ENCODE results near the gene B4GALT6. TPM values are rescaled to one million over a fixed set of nuclear protein-coding genes. Genes with fewer than 3 reads are reported as not detected.

B4GALT6 gene
- total RNA-seq, 1 experiment from 2014 or later: 0.97 TPM

GRCh38 chr18:31585991-31586390 lies 98.4 kb downstream of the B4GALT6 start:
- Histone ChIP-seq H3K4me2 (ENCODE audit: low read depth, low read length, poor library complexity, severe bottlenecking) (no peak overlapping the region), H3K36me3 (ENCODE audit: insufficient read depth, low read length) (no peaks in the 10 kb centered on the region), H4K20me1 (ENCODE audit: insufficient read depth, low read depth, low read length) (no peaks in the 10 kb centered on the region), H3K79me2 (ENCODE audit: low read length) (no peaks in the 10 kb centered on the region), H3K4me1 (ENCODE audit: low read length) (peaks cover 9% of the 10 kb centered on the region), H3K27ac (ENCODE audit: low read length) (no peak overlapping the region), H2AFZ (ENCODE audit: low read length) (no peak overlapping the region), H3K9me2 (replicated peaks; ENCODE audit: insufficient read depth, low read length) (no peaks in the 10 kb centered on the region), H3K4me3 (ENCODE audit: low read length) (no peak overlapping the region), H3K9ac (ENCODE audit: low read length) (no peak overlapping the region), H3K9me3 (ENCODE audit: low read length) (no peaks in the 10 kb centered on the region), H3K27me3 (ENCODE audit: low read length) (no peaks in the 10 kb centered on the region)
- no peak for DNase-seq

- no peaks in the 10 kb centered on the region for H3K4me1 ChIP-seq (ENCODE audit: low read length)
- no peak overlapping the region for H3K4me3 ChIP-seq (ENCODE audit: low read length)
- H2AFZ ChIP-seq (ENCODE audit: low read length): no peak overlapping the region
- DNase-seq: no peak
- no peaks in the 10 kb centered on the region for H3K36me3 ChIP-seq (ENCODE audit: insufficient read depth, low read length)
- H4K20me1 ChIP-seq (ENCODE audit: insufficient read depth, low read depth, low read length): no peaks in the 10 kb centered on the region
- H3K79me2 ChIP-seq (ENCODE audit: low read length): no peaks in the 10 kb centered on the region
- H3K9me2 ChIP-seq (replicated peaks; ENCODE audit: insufficient read depth, low read length): no peaks in the 10 kb centered on the region
- H3K9ac ChIP-seq (ENCODE audit: low read length): no peak overlapping the region
- H3K4me2 ChIP-seq (ENCODE audit: low read depth, low read length, poor library complexity, severe bottlenecking): no peak overlapping the region
- H3K27me3 ChIP-seq (ENCODE audit: low read length): no peaks in the 10 kb centered on the region
- H3K27ac ChIP-seq (ENCODE audit: low read length): no peak overlapping the region
- no peaks in the 10 kb centered on the region for H3K9me3 ChIP-seq (ENCODE audit: low read length)
These were observed 101.1 kb downstream of the B4GALT6 start for GRCh38 chr18:31583185-31583854.

- H2AFZ ChIP-seq (ENCODE audit: low read length): no peak overlapping the region
- H3K4me3 ChIP-seq (ENCODE audit: low read length): no peak overlapping the region
- H3K79me2 ChIP-seq (ENCODE audit: low read length): no peaks in the 10 kb centered on the region
- H3K9me2 ChIP-seq (replicated peaks; ENCODE audit: insufficient read depth, low read length): no peaks in the 10 kb centered on the region
- DNase-seq: no peak
- no peaks in the 10 kb centered on the region for H3K36me3 ChIP-seq (ENCODE audit: insufficient read depth, low read length)
- H3K4me1 ChIP-seq (ENCODE audit: low read length): peaks cover 10% of the 10 kb centered on the region
- no peak overlapping the region for H3K9ac ChIP-seq (ENCODE audit: low read length)
- H3K27me3 ChIP-seq (ENCODE audit: low read length): no peaks in the 10 kb centered on the region
- H3K27ac ChIP-seq (ENCODE audit: low read length): no peak overlapping the region
- no peaks in the 10 kb centered on the region for H3K9me3 ChIP-seq (ENCODE audit: low read length)
- H4K20me1 ChIP-seq (ENCODE audit: insufficient read depth, low read depth, low read length): no peaks in the 10 kb centered on the region
- no peak overlapping the region for H3K4me2 ChIP-seq (ENCODE audit: low read depth, low read length, poor library complexity, severe bottlenecking)
These were observed 102.7 kb downstream of the B4GALT6 start for GRCh38 chr18:31581498-31582197.

GRCh38 chr18:31579375-31579774 lies 105.0 kb downstream of the B4GALT6 start:
- Histone ChIP-seq H3K9me2 (replicated peaks; ENCODE audit: insufficient read depth, low read length) (no peaks in the 10 kb centered on the region), H3K4me3 (ENCODE audit: low read length) (no peak overlapping the region), H2AFZ (ENCODE audit: low read length) (no peak overlapping the region), H3K9ac (ENCODE audit: low read length) (no peak overlapping the region), H3K27ac (ENCODE audit: low read length) (no peak overlapping the region), H3K4me2 (ENCODE audit: low read depth, low read length, poor library complexity, severe bottlenecking) (no peak overlapping the region), H3K27me3 (ENCODE audit: low read length) (no peaks in the 10 kb centered on the region), H3K79me2 (ENCODE audit: low read length) (no peaks in the 10 kb centered on the region), H3K9me3 (ENCODE audit: low read length) (no peaks in the 10 kb centered on the region), H3K4me1 (ENCODE audit: low read length) (peaks cover 24% of the 10 kb centered on the region), H4K20me1 (ENCODE audit: insufficient read depth, low read depth, low read length) (no peaks in the 10 kb centered on the region), H3K36me3 (ENCODE audit: insufficient read depth, low read length) (no peaks in the 10 kb centered on the region)
- no peak for DNase-seq

- Histone ChIP-seq H3K4me3 (ENCODE audit: low read length) (no peak overlapping the region), H3K9ac (ENCODE audit: low read length) (no peak overlapping the region), H3K9me3 (ENCODE audit: low read length) (no peaks in the 10 kb centered on the region), H3K27me3 (ENCODE audit: low read length) (no peaks in the 10 kb centered on the region), H4K20me1 (ENCODE audit: insufficient read depth, low read depth, low read length) (no peaks in the 10 kb centered on the region), H3K36me3 (ENCODE audit: insufficient read depth, low read length) (no peaks in the 10 kb centered on the region), H3K79me2 (ENCODE audit: low read length) (no peaks in the 10 kb centered on the region), H3K27ac (ENCODE audit: low read length) (no peak overlapping the region), H3K9me2 (replicated peaks; ENCODE audit: insufficient read depth, low read length) (no peaks in the 10 kb centered on the region), H3K4me1 (ENCODE audit: low read length) (peaks cover 24% of the 10 kb centered on the region), H3K4me2 (ENCODE audit: low read depth, low read length, poor library complexity, severe bottlenecking) (no peak overlapping the region), H2AFZ (ENCODE audit: low read length) (no peak overlapping the region)
- DNase-seq: no peak
These were observed 106.3 kb downstream of the B4GALT6 start for GRCh38 chr18:31578126-31578525.

- DNase-seq: peak; percentile 52
- H3K27me3 ChIP-seq (ENCODE audit: low read length): no peaks in the 10 kb centered on the region
- H3K4me3 ChIP-seq (ENCODE audit: low read length): no peak overlapping the region
These were observed 107.2 kb downstream of the B4GALT6 start for GRCh38 chr18:31577195-31577594.

GRCh38 chr18:31576670-31577069 lies 107.7 kb downstream of the B4GALT6 start:
- Histone ChIP-seq H3K4me2 (ENCODE audit: low read depth, low read length, poor library complexity, severe bottlenecking) (peak overlapping the region; percentile 9), H4K20me1 (ENCODE audit: insufficient read depth, low read depth, low read length) (no peaks in the 10 kb centered on the region), H2AFZ (ENCODE audit: low read length) (no peak overlapping the region), H3K9me2 (replicated peaks; ENCODE audit: insufficient read depth, low read length) (no peaks in the 10 kb centered on the region), H3K9me3 (ENCODE audit: low read length) (no peaks in the 10 kb centered on the region), H3K4me3 (ENCODE audit: low read length) (no peak overlapping the region), H3K9ac (ENCODE audit: low read length) (no peak overlapping the region), H3K27me3 (ENCODE audit: low read length) (no peaks in the 10 kb centered on the region), H3K79me2 (ENCODE audit: low read length) (no peaks in the 10 kb centered on the region), H3K36me3 (ENCODE audit: insufficient read depth, low read length) (no peaks in the 10 kb centered on the region), H3K4me1 (ENCODE audit: low read length) (peaks cover 24% of the 10 kb centered on the region), H3K27ac (ENCODE audit: low read length) (peak overlapping the region; percentile 71)
- DNase-seq: peak; percentile 58

More at GRCh38 chr18:31577195-31577594, 107.2 kb downstream of the B4GALT6 start:
- Histone ChIP-seq H2AFZ (ENCODE audit: low read length) (no peak overlapping the region), H3K9me3 (ENCODE audit: low read length) (no peaks in the 10 kb centered on the region), H3K4me1 (ENCODE audit: low read length) (peaks cover 24% of the 10 kb centered on the region), H3K27ac (ENCODE audit: low read length) (peak overlapping the region; percentile 71), H3K9me2 (replicated peaks; ENCODE audit: insufficient read depth, low read length) (no peaks in the 10 kb centered on the region), H3K4me2 (ENCODE audit: low read depth, low read length, poor library complexity, severe bottlenecking) (peak overlapping the region; percentile 5), H3K36me3 (ENCODE audit: insufficient read depth, low read length) (no peaks in the 10 kb centered on the region), H4K20me1 (ENCODE audit: insufficient read depth, low read depth, low read length) (no peaks in the 10 kb centered on the region), H3K9ac (ENCODE audit: low read length) (no peak overlapping the region), H3K79me2 (ENCODE audit: low read length) (no peaks in the 10 kb centered on the region)

- DNase-seq: no peak
- Histone ChIP-seq H3K9ac (ENCODE audit: low read length) (no peak overlapping the region), H3K4me3 (ENCODE audit: low read length) (no peak overlapping the region), H3K79me2 (ENCODE audit: low read length) (no peaks in the 10 kb centered on the region), H3K36me3 (ENCODE audit: insufficient read depth, low read length) (no peaks in the 10 kb centered on the region), H3K4me2 (ENCODE audit: low read depth, low read length, poor library complexity, severe bottlenecking) (peak overlapping the region; percentile 9), H3K9me2 (replicated peaks; ENCODE audit: insufficient read depth, low read length) (no peaks in the 10 kb centered on the region), H4K20me1 (ENCODE audit: insufficient read depth, low read depth, low read length) (no peaks in the 10 kb centered on the region), H3K9me3 (ENCODE audit: low read length) (no peaks in the 10 kb centered on the region), H3K27ac (ENCODE audit: low read length) (no peak overlapping the region), H3K4me1 (ENCODE audit: low read length) (peaks cover 24% of the 10 kb centered on the region), H2AFZ (ENCODE audit: low read length) (no peak overlapping the region), H3K27me3 (ENCODE audit: low read length) (no peaks in the 10 kb centered on the region)
These were observed 108.7 kb downstream of the B4GALT6 start for GRCh38 chr18:31575515-31576257.
